HG03521 (cell line): ENCODE measurements around the gene ASCL2.

ENCODE experiments used
- ATAC-seq: cut with Tn5 transposase; IDR thresholded peaks from one replicate; pipeline ENCODE4 v1.9.1; 2021; ENCODE audit warnings: mild to moderate bottlenecking, moderate library complexity; ENCODE audit not compliant: unreplicated experiment

Gene ASCL2, protein sequence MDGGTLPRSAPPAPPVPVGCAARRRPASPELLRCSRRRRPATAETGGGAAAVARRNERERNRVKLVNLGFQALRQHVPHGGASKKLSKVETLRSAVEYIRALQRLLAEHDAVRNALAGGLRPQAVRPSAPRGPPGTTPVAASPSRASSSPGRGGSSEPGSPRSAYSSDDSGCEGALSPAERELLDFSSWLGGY

DNA sequence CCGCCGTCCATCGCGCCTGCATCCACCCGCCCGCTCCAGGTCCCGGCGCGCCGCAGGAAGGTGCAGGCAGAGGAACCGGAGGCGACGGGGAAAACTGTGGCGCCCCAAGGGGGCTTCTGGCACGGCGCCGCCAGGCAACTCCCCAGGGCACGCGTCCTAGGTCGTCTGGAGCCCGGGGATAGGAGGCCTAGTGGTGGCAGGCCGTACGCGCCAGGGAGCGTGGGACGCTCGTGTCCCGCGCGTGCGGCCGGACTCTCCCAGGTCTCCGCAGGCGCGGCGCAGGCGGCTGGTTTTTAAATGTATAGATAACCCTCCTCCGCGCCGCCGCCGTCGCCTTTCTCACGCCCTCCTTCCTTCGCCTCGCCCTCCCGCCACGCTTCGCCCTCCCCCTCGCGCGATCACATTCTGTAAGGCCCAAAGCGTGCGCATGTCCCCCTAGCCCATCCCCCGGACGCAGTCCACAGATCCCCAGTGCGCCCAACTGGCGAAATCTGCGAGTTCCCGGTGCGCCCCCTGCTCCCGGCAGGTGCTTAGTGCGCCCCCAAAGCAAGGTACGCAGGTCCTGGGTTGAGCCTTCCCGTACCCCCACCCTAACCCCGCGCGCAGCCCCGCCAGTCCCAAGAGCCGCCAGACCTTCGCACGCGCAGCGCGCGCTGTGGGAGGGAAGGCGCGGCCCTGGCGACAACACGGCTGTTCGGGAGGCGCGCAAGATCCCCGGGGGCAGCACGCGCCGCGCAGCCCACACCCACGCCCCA lies at the start of gene ASCL2:
ASCL2 (minus strand) TSS at position 267 of the 755 bp plus-strand sequence; CDS start at position 11, 256 bp downstream.
- ATAC-seq, result no peak

GRCh38 chr11:2319791-2320472 lies 49.5 kb upstream of the ASCL2 start:
- ATAC-seq, result no peak

- ATAC-seq, result no peak
Measured at GRCh38 chr11:2318707-2319106, 48.3 kb upstream of the ASCL2 start.

- no peak for ATAC-seq
Measured at GRCh38 chr11:2318123-2318522, 47.7 kb upstream of the ASCL2 start.

DNA sequence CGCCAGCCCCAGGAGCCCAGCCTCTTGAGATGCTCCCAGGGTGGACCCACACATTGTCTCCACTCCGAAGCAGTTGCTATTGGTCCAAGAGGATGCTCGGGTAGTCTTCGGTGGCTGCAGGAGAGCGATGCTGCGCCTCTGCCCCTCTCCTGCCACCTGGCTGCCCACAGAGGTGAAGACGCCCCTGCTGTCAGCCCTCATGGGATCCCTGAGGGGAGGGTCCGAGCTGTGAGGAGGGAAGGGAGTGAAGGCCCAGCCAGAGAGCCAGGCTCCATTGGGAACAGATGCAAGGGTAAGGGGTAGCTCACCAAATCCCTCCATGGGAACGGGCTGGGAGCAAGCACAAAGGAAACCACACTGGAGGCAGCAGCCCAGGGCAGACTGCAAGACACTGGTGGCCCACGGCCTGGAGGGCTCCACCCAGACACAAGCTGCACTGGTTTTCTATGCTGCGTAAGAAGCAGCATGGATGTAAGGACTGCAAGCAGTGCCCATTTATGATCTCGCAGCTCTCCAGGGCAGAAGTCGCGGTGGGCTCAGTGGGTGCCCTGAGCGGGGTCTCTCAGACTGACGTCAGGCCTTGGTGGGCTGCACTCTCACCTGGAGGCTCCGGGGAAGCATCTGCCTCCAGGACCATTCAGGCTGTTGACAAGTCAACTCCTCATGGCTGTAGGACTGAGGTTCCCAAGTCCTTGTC lies 47.1 kb upstream of the ASCL2 start:
- ATAC-seq, result no peak

DNA sequence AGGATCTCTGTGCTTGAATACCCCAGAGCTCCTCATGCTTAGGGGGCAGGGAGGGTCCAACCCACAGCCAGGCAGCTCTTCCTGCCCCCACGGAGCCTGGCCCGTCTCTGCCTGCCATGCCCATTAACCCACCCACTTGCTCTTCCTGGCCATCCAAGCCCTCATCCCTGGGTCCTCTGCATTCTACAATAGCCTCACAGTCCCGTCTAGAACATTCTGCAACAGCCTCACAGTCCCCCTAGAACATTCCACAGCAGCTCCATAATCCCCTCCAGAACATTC lies 46.5 kb upstream of the ASCL2 start:
- ATAC-seq, result no peak

DNA sequence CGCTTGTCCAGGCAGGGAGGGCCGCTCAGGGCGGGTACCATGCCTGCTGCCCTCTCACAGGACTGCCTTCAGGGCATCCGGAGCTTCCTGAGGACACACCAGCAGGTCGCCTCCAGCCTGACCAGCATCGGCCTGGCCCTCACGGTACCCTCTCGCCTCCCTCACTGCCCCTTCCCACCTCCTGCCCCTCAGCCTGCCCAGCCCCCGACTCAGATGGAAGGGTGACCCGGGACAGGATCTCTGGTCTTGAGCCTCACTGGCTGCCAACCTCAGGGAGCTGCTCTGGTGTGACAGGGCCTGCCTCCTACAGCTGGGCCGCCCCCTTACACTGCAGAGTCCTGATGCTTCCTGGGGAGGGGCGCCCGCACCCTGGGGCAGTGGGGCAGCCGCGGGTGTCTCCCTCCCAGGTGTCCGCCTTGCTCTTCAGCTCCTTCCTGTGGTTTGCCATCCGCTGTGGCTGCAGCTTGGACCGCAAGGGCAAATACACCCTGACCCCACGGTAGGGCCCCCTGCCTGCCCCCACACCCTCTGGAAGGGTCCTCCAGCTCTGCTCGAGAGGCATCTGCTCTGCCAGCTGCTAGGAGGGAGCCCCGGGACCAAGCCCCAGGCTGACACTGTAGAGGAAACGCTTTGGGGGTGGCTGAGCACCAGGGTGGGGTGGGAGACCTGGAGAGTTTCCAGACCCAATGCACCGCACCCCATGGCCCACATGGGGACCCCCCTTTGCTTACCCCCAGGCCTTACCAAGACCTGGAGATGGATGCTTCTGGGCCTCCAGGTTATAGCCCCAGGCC lies 46.0 kb upstream of the ASCL2 start:
- no peak for ATAC-seq

DNA sequence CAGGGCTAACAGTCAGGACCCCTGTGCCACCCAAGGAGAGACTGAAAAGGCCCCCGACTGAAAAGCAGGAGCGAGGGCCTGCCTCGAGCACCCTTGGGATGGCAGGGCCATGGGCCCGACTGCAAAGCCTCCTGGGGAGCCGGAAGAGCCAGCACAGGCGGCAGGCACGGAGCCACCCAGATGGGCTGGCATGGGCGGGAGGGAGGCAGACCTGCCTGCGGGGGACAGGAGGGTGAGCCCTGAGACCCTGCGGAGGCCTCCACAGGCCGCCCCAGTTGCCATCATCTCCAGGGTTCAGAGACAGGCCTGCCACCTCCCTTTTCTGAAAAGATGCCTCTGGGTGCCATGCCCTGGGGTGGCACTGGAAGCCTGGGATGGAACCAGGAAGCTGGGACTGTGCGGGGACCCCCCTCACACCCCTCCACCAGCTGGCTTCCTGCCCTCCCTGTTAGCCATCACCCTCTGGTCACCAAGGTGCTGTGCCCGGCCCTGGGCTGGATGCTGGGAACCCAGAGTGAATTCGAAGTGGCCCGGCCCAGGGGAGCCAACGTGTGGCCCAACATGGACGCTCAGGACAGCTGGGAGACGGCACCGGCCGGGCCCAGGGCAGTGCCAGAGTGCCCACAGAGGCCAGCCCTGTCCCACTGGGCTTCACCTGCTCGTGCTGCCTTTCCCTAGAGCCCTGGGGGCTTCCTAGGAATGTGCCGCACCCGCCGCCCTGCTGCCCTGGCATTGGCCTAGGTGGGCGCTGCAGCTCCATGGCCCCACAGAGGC lies 45.2 kb upstream of the ASCL2 start:
- ATAC-seq, result no peak

DNA sequence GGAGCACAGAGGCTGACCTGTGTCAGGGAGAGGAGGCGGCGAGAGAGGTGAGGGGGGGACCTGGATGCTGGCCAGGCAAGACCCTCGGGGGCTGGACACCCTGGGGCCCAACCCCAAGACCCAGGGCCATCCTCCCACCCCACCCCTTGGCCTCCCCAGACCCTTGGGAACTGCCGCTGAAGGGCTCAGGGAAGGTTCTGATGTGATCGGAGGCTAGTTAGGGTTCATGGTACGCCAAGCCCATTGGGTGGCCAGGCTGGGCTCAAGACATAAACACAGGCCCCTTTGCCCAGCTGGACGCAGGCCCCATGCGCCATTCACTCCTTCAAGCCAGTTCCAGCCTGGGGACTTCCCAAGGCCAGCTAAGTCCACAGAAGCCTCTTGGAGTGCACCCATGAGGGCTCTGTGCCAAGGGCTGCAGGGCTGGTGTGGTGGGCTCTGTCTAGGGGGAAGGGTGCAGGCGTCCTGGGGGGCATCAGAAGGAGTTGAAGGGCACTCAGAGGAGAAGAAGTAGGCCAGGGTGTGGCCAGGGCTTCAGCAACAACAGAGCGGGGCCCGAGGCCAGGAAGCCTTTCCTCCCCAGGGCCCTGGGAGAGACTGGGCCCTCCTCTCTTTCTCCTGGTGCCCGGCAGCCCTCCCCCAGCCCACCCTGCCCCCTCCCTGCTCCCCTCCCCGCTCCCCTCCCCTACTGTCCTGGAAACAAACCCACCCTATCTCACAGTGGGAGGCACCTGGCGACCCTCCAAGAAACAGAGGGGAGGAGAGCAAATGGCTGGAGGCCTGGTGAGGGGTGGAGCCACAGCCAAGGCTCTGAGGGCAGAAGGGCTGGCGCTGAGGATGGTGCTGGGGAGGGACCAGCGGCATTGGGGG lies 44.4 kb upstream of the ASCL2 start:
- ATAC-seq, result no peak

DNA sequence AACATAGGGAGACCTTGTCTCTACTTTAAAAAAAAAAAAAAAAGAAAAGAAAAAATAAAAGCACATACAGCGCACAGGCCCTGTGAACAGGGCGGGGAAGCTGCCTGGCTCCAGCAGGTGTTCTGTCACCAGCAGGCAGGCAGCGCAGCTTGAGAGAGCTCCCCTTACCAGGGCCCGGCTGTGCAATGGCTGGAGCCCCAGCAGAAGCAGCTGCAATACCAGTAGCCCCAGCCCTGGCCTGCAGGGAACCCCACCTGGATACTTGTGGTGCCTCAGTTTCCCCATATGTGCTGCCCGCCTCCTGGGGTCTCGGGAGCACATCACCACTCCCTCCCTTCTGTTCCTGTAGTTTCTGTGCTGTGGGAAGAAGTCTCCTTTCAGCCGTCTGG lies 43.7 kb upstream of the ASCL2 start:
- ATAC-seq, result no peak

DNA sequence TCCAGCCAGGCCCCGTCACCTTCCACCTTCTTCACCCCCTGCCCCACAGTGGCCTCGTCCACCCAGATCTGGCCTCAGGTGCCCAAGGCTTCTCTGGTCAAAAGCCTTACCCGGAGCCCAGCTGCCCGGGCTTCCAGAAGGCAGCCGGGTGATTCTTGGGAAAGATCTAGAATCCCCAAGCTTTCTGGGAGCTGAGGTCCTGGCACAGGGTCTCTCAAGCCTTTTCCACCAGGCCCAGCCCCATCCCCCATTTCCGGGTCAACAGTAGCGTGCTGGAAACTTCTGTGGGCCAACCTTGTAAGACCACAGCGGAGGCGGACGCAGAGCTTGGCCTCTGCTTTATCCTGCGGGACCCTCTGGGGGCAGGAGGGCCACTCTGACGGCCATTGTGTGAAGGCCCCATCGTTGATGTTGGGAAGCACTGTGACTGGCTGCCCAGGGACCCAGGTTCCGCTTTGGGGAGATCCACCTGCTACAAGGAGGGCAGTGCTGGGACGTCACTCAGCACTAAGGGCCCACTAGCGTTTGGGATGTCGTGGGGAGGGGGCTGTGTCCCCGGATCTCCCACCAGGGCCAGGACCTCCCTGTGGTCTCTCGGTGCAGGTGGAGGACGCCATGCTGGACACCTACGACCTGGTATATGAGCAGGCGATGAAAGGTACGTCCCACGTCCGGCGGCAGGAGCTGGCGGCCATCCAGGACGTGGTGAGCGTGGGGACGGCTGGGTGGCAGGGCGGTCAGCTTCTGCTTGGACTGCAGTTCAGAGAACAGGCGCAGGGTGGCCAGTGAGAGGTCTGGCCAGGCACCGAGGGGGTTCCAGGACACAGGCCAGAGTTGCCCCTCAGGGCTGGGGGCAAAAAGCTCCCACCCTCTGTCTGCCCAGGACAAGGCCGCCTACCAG lies 42.9 kb upstream of the ASCL2 start:
- no peak for ATAC-seq

DNA sequence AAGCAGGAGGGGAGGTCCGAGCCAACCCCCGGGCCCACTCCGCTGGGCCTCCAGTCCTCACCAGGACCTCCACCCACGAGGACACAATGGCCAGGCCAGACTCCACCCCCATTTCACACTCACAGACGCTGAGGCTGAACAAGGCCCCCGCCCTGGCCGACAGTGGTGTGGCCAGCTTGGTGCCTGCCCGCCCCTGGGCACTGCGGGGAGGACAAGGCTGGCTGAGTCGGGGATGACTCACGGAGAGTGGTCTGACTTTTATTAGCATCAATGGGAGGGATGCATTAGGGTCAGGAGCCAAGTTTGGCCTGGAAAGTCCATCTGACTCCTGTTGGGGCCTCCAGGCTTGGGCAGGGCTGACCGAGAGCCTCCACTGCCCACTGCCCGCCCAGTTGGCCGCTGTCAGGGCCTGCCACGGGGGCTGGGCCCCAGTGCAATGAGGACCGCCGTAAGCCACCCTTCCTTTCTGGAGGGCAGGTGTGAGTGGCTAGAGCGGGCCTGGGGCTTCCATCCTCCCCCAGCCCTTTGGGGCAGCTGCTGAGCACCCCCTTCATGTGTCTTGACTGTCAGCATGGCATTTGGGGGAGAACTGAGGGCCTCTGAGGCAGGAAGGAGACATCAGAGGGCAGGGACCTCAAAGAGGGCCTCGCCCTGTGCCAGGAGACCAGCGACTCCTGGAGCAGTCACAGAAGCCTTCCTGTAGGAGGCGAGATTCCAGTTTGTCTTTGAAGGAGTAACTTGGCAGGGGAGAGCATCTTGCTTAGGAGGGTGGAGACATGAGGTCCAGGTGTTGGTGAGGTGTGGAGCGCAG lies 42.0 kb upstream of the ASCL2 start:
- ATAC-seq, result no peak

DNA sequence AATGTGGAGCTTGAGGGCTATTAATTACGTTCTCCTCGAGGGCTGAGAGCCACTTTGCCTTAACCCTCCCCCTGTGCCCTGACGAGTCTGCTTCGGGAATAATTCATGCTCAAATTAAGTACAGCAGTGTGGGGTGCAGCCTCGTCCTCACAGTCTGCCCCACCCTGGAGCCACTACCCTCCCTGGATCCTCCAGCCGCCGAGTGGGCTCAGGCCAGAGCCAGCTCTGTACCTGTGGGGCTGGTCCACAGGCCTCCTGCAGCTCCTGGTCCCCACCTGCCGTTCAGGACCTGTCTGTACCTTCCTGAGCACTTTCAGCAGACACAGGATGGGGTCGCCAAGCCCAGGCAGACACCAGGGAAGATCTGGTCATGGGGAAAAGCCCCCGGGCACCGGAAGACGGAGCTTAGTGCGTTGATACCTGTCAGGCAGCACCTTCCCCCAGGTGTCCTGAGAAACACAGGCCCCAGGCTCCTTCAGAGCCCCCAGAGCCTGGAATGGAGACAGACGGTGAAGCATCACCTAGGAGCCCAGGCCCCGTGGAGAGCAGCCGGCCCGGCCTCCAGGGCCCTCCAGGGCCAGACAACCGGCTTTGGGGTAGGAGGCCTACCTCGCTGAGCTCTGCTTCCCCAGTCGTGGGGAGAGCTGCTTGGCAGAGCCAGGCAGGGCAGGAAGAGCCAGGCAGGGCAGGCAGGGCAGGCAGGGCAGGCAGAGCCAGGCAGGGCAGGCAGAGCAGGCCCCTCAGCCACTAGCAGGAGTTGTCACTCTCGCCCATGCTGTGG lies 41.2 kb upstream of the ASCL2 start:
- no peak for ATAC-seq

DNA sequence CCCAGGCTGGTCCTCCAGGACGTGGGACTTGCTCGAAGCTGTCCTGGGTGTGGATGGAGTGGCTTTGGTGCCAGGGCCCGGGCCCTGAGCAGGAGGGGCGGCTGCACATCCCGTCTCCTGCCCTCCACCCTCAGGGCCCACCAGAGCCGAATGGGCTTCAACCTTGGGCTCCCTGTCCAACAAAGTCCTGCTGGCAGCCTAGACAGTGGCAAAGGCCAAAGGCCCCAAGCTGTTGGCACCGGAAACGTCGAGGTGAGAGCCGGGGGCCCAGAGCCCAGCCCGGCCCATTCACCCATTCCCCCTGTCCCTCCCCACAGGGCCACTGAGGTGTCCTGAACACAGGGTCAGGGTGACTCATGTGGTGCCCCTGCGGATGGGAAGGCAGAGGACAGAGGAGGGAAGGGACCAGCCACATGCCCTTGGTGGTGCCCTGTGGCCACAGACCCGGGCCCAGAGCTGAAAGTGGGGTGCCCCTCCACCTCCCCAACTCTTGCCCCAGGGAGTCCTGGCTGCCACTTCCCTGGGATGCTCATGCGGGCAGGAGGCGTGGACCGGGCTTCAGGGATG lies 40.5 kb upstream of the ASCL2 start:
- no peak for ATAC-seq

DNA sequence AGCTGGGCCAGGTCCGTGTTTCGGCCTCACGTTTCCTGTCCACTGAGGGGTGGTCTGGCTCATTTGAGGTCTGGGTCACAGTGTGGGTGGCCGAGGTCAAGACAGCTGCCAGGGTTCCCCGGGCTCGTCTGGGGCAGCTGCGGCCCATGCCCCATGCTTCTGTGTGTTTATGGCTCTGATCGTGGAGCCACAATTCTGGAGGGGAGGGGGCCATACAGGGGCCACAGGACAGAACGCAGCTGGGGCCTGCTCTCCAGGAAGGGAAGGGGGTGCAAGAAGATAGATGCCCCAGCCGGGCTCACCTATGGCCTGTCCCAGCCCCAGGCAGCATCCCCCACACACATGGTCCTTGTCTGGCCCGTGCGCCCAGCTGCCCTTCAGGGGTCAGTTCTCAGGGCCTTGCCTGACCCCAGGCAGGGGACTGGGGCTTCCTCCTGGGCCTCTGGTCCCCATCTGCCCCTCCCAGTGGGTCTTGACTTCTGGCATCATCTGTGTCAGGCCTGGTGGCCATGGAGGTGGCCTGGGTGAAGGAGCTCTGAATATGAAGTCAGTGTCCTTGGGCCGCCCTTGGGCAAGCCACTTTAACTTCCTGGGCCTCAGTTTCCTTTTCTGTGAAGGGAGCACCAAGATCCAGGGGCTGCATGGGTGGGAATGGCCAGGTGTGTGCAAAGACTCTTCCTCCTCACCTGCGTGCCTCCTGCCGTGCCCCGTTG lies 39.8 kb upstream of the ASCL2 start:
- no peak for ATAC-seq
